HG02884 (cell line): ENCODE measurements around the gene SDF4.

Experiments used
- ATAC-seq: cut with Tn5 transposase; IDR thresholded peaks from one replicate; pipeline ENCODE4 v1.9.1; 2021; ENCODE audit warnings: mild to moderate bottlenecking, moderate library complexity; ENCODE audit not compliant: unreplicated experiment

Gene SDF4

GRCh38 chr1:1242461-1243265 lies 10.9 kb upstream of the SDF4 start:
- no peak for ATAC-seq

- no peak for ATAC-seq
Observed at GRCh38 chr1:1241588-1242219, 9.9 kb upstream of the SDF4 start.

GRCh38 chr1:1240822-1241587 lies 9.2 kb upstream of the SDF4 start:
- no peak for ATAC-seq

- no peak for ATAC-seq
Observed at GRCh38 chr1:1240348-1240732, 8.5 kb upstream of the SDF4 start.

- no peak for ATAC-seq
Observed at GRCh38 chr1:1239614-1240347, 8.0 kb upstream of the SDF4 start.

- ATAC-seq, result no peak
Observed at GRCh38 chr1:1239227-1239613, 7.4 kb upstream of the SDF4 start.

GRCh38 chr1:1238702-1239178 lies 6.9 kb upstream of the SDF4 start:
- no peak for ATAC-seq

- no peak for ATAC-seq
Observed at GRCh38 chr1:1237874-1238701, 6.3 kb upstream of the SDF4 start.

GRCh38 chr1:1236945-1237873 lies 5.4 kb upstream of the SDF4 start:
- no peak for ATAC-seq

- ATAC-seq, result no peak
Observed at GRCh38 chr1:1236176-1236763, 4.5 kb upstream of the SDF4 start.

- ATAC-seq, result no peak
Observed at GRCh38 chr1:1235016-1235744, 3.4 kb upstream of the SDF4 start.

GRCh38 chr1:1234180-1234808 lies 2.5 kb upstream of the SDF4 start:
- ATAC-seq, result no peak

- ATAC-seq, result no peak
Observed at GRCh38 chr1:1233567-1233892, 1.7 kb upstream of the SDF4 start.

- no peak for ATAC-seq
Observed at GRCh38 chr1:1232796-1233566, 1.2 kb upstream of the SDF4 start.

- ATAC-seq, result no peak
Observed at GRCh38 chr1:1232208-1232795, 501 bp upstream of the SDF4 start, which contains the start of gene B3GALT6. TSS of gene B3GALT6 (plus strand) at chr1:1232237. CDS start at chr1:1232279, 42 bp downstream.

- no peak for ATAC-seq
Observed at GRCh38 chr1:1230656-1231399, 973 bp downstream of the SDF4 start.
